GM12878 (cell line): ENCODE data around the gene ABHD6.

Experiments
- EZH2 ChIP-seq: IDR thresholded peaks from 2 replicates; pipeline ENCODE4 v1.6.1; 2012; ENCODE audit warnings: low read depth, mild to moderate bottlenecking, control low read depth, inconsistent platforms, low read length, borderline replicate concordance; ENCODE audit not compliant: control insufficient read depth
- FOXK2 ChIP-seq: fragments of 450-650 bp; IDR thresholded peaks from 2 replicates; pipeline ENCODE4 v1.6.1; 2017; ENCODE audit warnings: mild to moderate bottlenecking, moderate library complexity
- FOXM1 ChIP-seq: IDR thresholded peaks from 2 replicates; pipeline ENCODE4 v1.6.1; 2012; ENCODE audit warnings: low read depth, mild to moderate bottlenecking, inconsistent platforms, low read length, moderate library complexity
- POLR2A ChIP-seq: IDR thresholded peaks from 2 replicates; pipeline ENCODE4 v1.6.1; 2011; ENCODE audit warnings: low read depth, mild to moderate bottlenecking, low read length
- POLR2AphosphoS5 ChIP-seq: IDR thresholded peaks from 2 replicates; pipeline ENCODE4 v1.6.1; 2011; ENCODE audit warnings: mild to moderate bottlenecking, low read length, inconsistent platforms
- POU2F2 ChIP-seq: IDR thresholded peaks from 3 replicates; pipeline ENCODE4 v1.6.1; 2011; ENCODE audit warnings: low read depth, mild to moderate bottlenecking, low read length, borderline replicate concordance
- SIN3A ChIP-seq: IDR thresholded peaks from 2 replicates; pipeline ENCODE4 v1.6.1; 2012; ENCODE audit warnings: low read depth, low read length, improper control_type of control experiment
- ZZZ3 ChIP-seq: IDR thresholded peaks from 2 replicates; pipeline ENCODE4 v1.6.1; 2011; ENCODE audit warnings: low read depth; ENCODE audit not compliant: control insufficient read depth, insufficient read length
- TF ChIP-seq, protein P1 (sequence below): IDR thresholded peaks from 2 replicates; pipeline ENCODE4 v1.6.1; 2012; ENCODE audit warnings: low read depth, low read length, improper control_type of control experiment
- TF ChIP-seq, protein P2 (sequence below): IDR thresholded peaks from 2 replicates; pipeline ENCODE4 v1.6.1; 2011; ENCODE audit warnings: mild to moderate bottlenecking, low read depth, low read length, moderate library complexity; ENCODE audit not compliant: insufficient replicate concordance
- TF ChIP-seq, protein P3 (sequence below), 3 experiments: IDR thresholded peaks in 2 of 3; conservative IDR thresholded peaks in 1 of 3; 2 replicates each; pipeline ENCODE4 v1.5.1; 2011; ENCODE audit warnings: low read depth in 3 of 3, low read length in 3 of 3, mild to moderate bottlenecking in 3 of 3, control low read depth in 2 of 3, moderate library complexity in 2 of 3, inconsistent platforms in 1 of 3, mixed read lengths in 1 of 3; ENCODE audit not compliant: control insufficient read depth in 2 of 3, insufficient read depth in 1 of 3; ENCODE audit errors: extremely low read depth in 1 of 3

DNA sequence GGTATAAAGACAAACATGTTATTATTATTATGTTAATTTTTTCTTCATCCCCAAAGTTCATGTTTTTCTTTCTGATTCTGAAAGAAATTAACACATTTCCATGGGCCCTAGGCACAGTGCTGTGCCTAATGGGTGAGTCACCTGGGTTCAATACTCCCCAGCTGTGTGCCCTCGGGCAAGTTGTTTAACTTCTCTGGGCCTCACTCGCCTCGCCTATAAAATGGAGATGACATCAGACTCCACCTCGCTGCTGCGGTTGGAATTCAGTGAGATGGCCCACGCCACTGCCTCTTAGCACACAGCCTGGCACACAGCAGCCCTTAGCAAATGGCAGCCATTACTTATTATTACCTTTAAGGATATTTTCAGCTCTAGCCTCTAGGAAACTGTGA is 49.4 kb upstream of the ABHD6 start:
- TF ChIP-seq, protein P1, sequence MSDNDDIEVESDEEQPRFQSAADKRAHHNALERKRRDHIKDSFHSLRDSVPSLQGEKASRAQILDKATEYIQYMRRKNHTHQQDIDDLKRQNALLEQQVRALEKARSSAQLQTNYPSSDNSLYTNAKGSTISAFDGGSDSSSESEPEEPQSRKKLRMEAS = no peak
- no peak for TF ChIP-seq POLR2AphosphoS5
- TF ChIP-seq FOXK2 = no peak
- no peak for TF ChIP-seq FOXM1
- no peak for TF ChIP-seq ZZZ3
- TF ChIP-seq POLR2A = no peak
- TF ChIP-seq, protein P2, sequence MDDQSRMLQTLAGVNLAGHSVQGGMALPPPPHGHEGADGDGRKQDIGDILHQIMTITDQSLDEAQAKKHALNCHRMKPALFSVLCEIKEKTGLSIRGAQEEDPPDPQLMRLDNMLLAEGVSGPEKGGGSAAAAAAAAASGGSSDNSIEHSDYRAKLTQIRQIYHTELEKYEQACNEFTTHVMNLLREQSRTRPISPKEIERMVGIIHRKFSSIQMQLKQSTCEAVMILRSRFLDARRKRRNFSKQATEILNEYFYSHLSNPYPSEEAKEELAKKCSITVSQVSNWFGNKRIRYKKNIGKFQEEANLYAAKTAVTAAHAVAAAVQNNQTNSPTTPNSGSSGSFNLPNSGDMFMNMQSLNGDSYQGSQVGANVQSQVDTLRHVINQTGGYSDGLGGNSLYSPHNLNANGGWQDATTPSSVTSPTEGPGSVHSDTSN = no peak
- TF ChIP-seq, protein P3, sequence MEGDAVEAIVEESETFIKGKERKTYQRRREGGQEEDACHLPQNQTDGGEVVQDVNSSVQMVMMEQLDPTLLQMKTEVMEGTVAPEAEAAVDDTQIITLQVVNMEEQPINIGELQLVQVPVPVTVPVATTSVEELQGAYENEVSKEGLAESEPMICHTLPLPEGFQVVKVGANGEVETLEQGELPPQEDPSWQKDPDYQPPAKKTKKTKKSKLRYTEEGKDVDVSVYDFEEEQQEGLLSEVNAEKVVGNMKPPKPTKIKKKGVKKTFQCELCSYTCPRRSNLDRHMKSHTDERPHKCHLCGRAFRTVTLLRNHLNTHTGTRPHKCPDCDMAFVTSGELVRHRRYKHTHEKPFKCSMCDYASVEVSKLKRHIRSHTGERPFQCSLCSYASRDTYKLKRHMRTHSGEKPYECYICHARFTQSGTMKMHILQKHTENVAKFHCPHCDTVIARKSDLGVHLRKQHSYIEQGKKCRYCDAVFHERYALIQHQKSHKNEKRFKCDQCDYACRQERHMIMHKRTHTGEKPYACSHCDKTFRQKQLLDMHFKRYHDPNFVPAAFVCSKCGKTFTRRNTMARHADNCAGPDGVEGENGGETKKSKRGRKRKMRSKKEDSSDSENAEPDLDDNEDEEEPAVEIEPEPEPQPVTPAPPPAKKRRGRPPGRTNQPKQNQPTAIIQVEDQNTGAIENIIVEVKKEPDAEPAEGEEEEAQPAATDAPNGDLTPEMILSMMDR (IDR thresholded peaks at IDR 0.05 in 2 of 3, conservative IDR thresholded peaks at IDR 0.05 in 1 of 3; ENCODE audit: control insufficient read depth in 2 of 3, extremely low read depth in 1 of 3, insufficient read depth in 1 of 3, low read depth in 3 of 3, low read length in 3 of 3) = no peak
- TF ChIP-seq EZH2 = no peak
- no peak for TF ChIP-seq POU2F2
- no peak for TF ChIP-seq SIN3A
